GM21360 (cell line): ENCODE measurements around the gene SLC38A11.

Experiments
- ATAC-seq: cut with Tn5 transposase; IDR thresholded peaks from one replicate; pipeline ENCODE4 v1.9.1; 2021; ENCODE audit warnings: mild to moderate bottlenecking, moderate library complexity; ENCODE audit not compliant: unreplicated experiment

Gene SLC38A11

DNA sequence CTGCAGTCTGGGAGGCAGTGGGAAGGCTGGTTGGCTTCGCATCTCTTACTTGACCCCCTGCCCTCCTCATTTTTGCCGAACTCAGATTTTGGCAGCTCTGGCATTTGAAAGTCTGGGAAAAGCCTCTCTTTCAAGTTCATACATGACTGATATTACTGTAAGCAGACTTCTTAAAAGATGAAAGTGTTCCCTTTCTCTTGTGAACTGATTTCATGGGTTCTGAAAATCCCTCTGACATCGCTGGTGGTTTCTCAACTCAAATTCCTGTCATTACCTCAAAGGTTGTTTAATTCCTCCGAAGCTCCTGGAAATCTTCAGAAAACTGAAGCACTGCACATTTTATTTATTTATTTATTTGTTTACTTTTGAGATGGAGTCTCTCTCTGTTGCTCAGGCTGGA is 16.9 kb upstream of the SLC38A11 start:
- no peak for ATAC-seq

- no peak for ATAC-seq
These were observed 14.8 kb upstream of the SLC38A11 start for GRCh38 chr2:164969909-164970690.

GRCh38 chr2:164967781-164968228 is 12.5 kb upstream of the SLC38A11 start:
- no peak for ATAC-seq

- ATAC-seq: no peak
These were observed 12.0 kb upstream of the SLC38A11 start for GRCh38 chr2:164967361-164967760.

GRCh38 chr2:164964700-164965099 is 9.4 kb upstream of the SLC38A11 start:
- no peak for ATAC-seq

GRCh38 chr2:164960159-164960558 is 4.8 kb upstream of the SLC38A11 start:
- no peak for ATAC-seq

- ATAC-seq: no peak
These were observed 1.1 kb downstream of the SLC38A11 start for GRCh38 chr2:164954186-164954585.

DNA sequence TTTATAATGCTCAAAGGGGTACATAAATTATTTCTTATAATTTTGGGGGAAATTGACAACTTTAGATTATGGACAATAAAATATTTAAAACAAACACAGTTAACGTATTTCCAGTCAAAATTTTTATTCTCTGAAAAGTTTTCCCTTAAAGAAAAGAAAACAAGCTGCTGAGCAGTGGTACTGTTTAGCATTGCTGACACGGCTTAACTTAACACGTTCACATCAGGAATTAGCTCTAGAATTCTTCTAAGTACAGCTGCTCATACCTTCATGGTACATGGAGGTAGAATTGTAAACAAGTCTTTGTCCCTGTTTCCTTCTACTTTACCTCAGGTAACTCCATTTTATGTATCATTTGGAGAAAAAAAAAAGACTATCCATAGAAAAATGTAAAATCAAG is 2.0 kb downstream of the SLC38A11 start:
- no peak for ATAC-seq

DNA sequence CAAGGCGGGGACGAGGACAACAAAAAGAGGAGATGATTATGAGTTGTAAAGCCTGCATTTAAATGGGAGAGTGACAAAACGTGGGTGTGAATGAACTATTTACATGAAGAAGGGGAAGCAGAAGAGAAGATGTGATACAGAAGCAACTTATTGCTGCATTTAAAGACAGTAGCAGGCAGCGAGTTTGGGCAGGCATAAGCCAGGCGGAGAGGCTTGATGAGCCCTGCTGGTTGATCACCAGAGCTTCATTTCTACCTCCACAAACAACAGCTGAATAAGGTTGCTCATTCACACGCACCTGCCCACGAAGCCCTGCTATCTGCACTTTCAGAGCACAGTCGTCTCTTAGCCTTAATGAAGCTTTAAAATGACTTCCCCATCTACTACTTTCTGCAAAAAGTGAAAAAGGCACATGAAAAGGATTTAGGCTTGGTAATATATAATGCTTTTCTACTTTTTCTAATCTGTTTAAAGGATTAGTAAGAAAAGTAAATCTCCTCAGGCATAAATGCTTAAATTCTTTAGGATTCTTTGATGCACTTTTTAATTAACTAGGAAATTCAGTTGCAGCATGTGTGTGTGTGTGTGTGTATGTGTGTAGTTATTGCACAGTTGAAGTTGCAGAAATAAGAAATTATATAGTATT is 3.1 kb downstream of the SLC38A11 start:
- no peak for ATAC-seq

DNA sequence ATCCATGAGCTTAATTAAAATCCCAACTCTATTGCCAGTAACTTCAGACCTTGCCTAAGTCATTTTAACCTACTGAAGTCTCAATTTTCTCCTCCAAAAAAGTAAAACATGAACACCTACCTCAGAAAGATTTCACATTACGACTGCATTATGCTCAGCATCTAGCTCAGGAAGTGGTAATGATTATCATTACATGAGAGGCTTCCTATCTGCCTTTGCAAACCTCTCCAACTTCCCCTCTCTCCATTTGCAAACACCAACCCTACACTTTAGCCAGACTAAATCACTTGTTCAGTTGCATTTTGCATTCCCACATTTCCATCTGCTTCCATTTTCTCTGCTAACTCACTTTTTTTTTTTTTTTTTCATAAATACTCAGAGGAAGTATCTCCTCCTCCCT is 6.8 kb downstream of the SLC38A11 start:
- no peak for ATAC-seq

DNA sequence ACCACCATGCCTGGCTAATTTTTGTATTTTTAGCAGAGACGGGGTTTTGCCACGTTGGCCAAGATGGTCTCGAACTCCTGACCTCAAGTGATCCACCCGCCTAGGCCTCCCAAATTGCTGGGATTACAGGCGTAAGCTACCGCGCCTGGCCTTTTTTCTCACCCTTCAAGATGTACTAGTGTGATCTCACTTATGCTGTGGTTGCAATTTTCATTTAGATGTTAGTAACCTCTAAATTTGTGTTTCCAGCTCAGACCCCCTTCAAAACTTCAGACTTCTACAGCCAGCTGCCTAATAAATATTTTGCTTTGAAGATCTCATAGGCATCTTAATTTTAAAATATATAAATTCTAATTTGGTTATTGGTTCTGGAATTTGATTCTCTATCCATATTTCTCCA is 8.0 kb downstream of the SLC38A11 start:
- no peak for ATAC-seq

DNA sequence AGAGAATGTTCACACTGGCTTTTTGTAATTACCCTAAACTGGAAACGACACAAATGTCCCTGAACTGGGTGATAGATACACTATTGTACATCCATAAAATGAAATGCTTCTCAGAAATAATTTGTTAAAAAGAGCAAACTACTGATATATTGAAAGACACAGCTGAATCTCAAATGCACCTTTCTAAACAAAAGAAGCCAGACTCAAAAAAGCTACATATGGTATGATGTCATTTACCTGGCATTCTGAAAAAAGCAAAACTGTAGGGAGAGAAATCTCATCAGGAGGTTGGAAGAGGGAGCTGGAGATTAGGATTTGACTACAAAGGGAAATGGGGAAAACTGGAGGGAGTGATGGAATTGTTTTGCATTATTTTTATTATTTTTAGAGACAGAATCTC is 12.0 kb downstream of the SLC38A11 start:
- ATAC-seq: no peak

DNA sequence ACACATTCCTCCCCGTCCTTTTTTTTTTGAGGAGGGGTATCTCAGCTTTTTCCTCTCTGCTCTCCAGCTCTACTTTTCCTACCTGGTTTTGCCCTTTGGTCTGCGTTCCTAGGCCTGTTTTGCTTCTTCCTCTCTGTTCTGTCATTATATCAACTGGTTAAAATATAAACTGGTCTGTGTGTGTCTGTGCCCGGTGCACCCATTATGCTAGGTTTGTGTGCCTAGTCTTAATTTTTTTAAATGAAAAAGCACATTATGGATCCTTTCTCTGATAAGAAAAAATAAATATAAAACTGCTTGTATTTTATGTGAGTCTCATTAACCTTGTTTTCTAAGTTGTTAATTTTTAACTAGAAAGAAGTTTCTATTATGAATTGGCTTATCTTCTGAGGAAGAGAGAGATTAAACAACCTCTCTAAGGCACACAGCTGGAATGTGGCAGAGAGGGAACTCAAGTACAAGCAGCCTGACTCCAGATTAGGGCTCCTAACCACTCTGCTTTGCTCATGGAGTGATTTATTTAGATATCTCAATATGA is 17.4 kb downstream of the SLC38A11 start:
- ATAC-seq: no peak

DNA sequence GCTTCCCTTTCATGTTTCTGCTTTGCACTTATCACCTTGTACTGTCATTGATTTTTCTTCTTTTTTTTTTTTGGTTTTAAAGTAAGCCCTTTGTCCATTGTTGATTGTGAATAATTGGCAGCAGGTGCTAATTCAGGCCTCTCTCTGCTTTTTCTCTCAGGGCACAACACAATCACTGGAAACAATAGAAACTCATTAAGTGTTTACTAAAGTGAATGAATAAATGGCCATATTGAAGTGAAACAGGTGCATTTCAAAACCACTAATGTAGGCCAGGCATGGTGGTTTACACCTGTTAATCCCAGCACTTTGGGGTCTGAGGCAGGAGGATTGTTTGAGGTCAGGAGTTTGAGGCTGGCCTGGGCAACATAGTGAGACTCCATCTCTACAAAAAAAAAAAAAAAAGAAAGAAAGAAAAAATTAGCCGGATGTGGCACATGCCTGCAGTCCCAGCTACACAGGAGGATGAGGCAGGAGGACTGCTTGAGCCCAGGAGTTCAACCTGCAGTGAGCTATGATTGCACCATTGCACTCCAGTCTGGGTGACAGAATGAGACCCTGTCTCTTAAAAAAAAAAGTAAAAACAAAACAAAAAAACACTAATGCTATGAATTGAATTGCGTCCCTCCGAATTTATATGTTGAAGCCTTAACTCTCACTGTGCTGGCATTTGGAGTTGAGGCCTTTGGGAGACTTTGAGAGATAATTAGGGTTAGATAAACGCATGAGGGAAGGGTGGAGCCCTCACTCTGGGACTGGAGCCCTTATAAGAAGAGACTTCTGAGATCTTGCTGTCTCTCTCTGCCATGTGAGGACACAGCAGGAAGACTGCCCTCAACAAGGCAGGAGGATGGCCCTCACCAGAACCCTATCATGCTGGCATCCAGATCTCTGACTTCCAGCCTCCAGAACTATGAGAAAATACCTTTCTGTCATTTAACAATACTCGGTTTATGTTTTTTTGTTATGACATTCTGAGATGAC is 19.9 kb downstream of the SLC38A11 start:
- ATAC-seq: no peak

- no peak for ATAC-seq
These were observed 20.8 kb downstream of the SLC38A11 start for GRCh38 chr2:164934401-164935117.

- ATAC-seq: no peak
These were observed 21.6 kb downstream of the SLC38A11 start for GRCh38 chr2:164933671-164934189.

GRCh38 chr2:164932377-164932776 is 22.9 kb downstream of the SLC38A11 start:
- ATAC-seq: no peak

GRCh38 chr2:164928101-164928673 is 27.1 kb downstream of the SLC38A11 start:
- ATAC-seq: no peak

GRCh38 chr2:164922134-164922533 is 33.2 kb downstream of the SLC38A11 start:
- ATAC-seq: no peak

DNA sequence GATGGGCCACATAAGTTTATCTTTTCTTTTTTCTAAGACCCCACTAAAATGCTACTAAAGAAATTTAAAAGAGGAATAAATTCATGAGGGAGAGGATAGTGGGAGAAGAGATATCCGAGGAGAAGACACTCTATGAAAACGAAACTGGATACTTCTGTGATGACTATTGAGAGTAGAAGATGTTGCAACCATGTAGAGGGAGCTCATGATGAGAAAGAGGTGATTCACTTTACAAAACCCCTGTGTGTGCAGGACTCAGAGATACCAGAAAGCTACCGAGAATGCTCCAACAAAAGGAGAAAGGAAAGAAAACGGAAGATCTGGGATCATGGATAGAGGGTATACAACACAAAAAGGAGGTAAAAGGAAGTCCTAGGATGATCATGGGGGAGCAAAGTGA is 34.9 kb downstream of the SLC38A11 start:
- no peak for ATAC-seq
